Smooth muscle cell (in vitro differentiated cells): Measurements from ENCODE around the gene SCAI. TPM values are rescaled to one million over a fixed set of nuclear protein-coding genes. Genes with fewer than 3 reads are reported as not detected.

Experiments
- DNase-seq: peaks from one replicate; lab custom pipeline; 2025; ENCODE audit not compliant: unreplicated experiment; lab: John Stamatoyannopoulos, UW
- H2AFZ ChIP-seq: fragments of 200-600 bp; sonication (generic); 2 replicates; pipeline ENCODE4 v1.6.0; 2016; ENCODE audit warnings: antibody characterized with exemption, low read depth, mild to moderate bottlenecking
- H3F3A ChIP-seq: fragments of 200-600 bp; sonication (generic); 2 replicates; pipeline ENCODE4 v1.6.0; 2017; ENCODE audit warnings: antibody characterized with exemption, low read depth
- H3K27ac ChIP-seq: fragments of 200-600 bp; sonication (generic); 2 replicates; pipeline ENCODE4 v1.5.1; 2016; ENCODE audit warnings: low read depth, mild to moderate bottlenecking
- H3K27me3 ChIP-seq: fragments of 200-600 bp; sonication (generic); 2 replicates; pipeline ENCODE4 v1.6.1; 2016; ENCODE audit warnings: low read depth, mild to moderate bottlenecking
- H3K36me3 ChIP-seq: fragments of 200-600 bp; sonication (generic); 2 replicates; pipeline ENCODE4 v1.5.1; 2016; ENCODE audit warnings: low read depth
- H3K4me1 ChIP-seq: fragments of 200-600 bp; sonication (generic); 2 replicates; pipeline ENCODE4 v1.5.1; 2016; ENCODE audit warnings: low read depth
- H3K4me2 ChIP-seq: fragments of 200-600 bp; sonication (generic); 2 replicates; pipeline ENCODE4 v1.6.0; 2016; ENCODE audit warnings: mild to moderate bottlenecking
- H3K4me3 ChIP-seq: fragments of 200-600 bp; sonication (generic); 2 replicates; pipeline ENCODE4 v1.5.1; 2016; ENCODE audit warnings: mild to moderate bottlenecking
- H3K79me2 ChIP-seq: fragments of 200-600 bp; sonication (generic); 2 replicates; pipeline ENCODE4 v1.6.0; 2016; ENCODE audit warnings: low read depth, mild to moderate bottlenecking
- H3K9ac ChIP-seq: fragments of 200-600 bp; sonication (generic); 2 replicates; pipeline ENCODE4 v1.6.0; 2016; ENCODE audit warnings: low read depth
- H3K9me3 ChIP-seq: fragments of 200-600 bp; sonication (generic); replicated peaks from 2 replicates; pipeline ENCODE4 v1.5.1; 2016; ENCODE audit warnings: low read depth
- H4K20me1 ChIP-seq: fragments of 200-600 bp; sonication (generic); 2 replicates; pipeline ENCODE4 v1.6.0; 2016; ENCODE audit warnings: low read depth
- WGBS: methylation state at CpG from one replicate; pipeline ENCODE4 v1.1.7; 2016; ENCODE audit warnings: low lambda C conversion rate; 5-methylcytosine and 5-hydroxymethylcytosine counted together
- polyA plus RNA-seq: library from polyadenylated mRNA; unstranded; fragments of >200 nt; fragmentation: Nextera tagmentation; extraction: Ambion mirVana; gene quantifications from 2 replicates; pipeline ENCODE4 v1.2.1, GENCODE V29; 2016
- total RNA-seq: library from RNA; depleted of rRNA; stranded (reverse); fragments of >200 nt; gene quantifications from 2 replicates; pipeline ENCODE4 v1.2.3, GENCODE V29; 2014
- TF ChIP-seq, protein P1 (sequence below): fragments of 200-600 bp; sonication (generic); IDR thresholded peaks from 2 replicates; pipeline ENCODE4 v1.5.1; 2017; ENCODE audit warnings: borderline replicate concordance, mild to moderate bottlenecking, antibody characterized with exemption; ENCODE audit not compliant: insufficient read depth, poor library complexity, severe bottlenecking

SCAI gene
- total and polyA plus RNA-seq, 2 experiments from 2014 or later, result 0.81 to 8.4 TPM

DNA sequence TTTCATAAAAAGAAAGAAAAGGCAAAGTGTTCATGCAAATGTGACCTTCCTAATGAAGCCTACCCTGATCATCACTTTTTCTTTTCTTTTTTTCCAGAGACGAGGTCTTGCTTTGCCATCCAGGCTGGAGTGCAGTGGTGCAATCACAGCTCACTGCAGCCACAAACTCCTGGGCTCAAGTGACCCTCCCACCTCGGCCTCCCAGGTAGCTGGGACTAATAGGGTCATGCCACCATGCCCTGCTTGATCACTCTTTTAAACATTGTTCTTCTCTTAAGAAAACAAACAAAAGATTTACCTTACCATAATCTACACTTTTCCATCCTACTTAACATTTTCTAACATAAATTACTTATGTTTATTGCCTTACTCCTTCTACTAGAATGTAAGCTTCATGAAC, 193.9 kb downstream of the SCAI start:
- TF ChIP-seq, protein P1, sequence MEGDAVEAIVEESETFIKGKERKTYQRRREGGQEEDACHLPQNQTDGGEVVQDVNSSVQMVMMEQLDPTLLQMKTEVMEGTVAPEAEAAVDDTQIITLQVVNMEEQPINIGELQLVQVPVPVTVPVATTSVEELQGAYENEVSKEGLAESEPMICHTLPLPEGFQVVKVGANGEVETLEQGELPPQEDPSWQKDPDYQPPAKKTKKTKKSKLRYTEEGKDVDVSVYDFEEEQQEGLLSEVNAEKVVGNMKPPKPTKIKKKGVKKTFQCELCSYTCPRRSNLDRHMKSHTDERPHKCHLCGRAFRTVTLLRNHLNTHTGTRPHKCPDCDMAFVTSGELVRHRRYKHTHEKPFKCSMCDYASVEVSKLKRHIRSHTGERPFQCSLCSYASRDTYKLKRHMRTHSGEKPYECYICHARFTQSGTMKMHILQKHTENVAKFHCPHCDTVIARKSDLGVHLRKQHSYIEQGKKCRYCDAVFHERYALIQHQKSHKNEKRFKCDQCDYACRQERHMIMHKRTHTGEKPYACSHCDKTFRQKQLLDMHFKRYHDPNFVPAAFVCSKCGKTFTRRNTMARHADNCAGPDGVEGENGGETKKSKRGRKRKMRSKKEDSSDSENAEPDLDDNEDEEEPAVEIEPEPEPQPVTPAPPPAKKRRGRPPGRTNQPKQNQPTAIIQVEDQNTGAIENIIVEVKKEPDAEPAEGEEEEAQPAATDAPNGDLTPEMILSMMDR, result no peak

DNA sequence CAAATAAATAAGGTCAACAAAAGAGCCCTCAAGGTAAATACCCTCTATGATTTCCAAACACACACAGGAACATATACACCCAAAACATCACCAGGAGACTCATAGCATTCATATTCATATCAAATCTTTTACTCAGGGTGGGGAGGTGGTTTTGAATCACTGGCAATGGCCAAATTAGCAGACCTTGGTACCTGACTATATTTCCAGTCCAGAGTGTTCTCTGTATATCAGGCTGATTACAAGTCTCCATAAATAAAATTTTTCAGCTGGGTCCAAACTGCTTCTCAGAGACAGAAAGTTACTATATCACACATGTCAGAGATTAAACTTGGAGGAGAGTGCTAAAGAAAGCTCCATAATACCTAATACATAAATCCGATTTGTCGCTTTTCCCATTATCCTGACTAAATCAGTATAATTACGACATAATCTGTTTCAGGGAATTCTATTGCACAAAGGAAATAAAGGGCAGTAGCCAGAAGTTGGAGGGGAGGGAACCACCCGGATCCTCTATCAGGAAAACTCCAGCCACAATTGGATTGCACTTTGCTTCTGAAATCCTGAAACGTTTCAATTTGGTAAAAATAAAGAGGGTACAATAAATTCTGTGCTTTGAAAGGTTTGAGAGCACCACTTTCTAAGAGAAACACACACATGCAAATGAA, 195.5 kb downstream of the SCAI start:
- Histone ChIP-seq H3K4me1 (no peaks in the 10 kb centered on the region), H3K27ac (no peak overlapping the region), H4K20me1 (no peaks in the 10 kb centered on the region), H3K27me3 (no peaks in the 10 kb centered on the region), H3K36me3 (no peaks in the 10 kb centered on the region), H3K9ac (no peak overlapping the region), H3K4me2 (no peak overlapping the region), H3F3A (no peaks in the 10 kb centered on the region), H3K9me3 (no peaks in the 10 kb centered on the region), H3K4me3 (no peak overlapping the region), H2AFZ (no peak overlapping the region), H3K79me2 (no peaks in the 10 kb centered on the region)
- DNase-seq, result no peak
- 91% methylated on average over 5 of the region's 5 CpGs for WGBS
- TF ChIP-seq, protein P1, result no peak

More for the DNA sequence above, 193.9 kb downstream of the SCAI start:
- Histone ChIP-seq H3K9ac (no peak overlapping the region), H4K20me1 (no peaks in the 10 kb centered on the region), H3K4me2 (no peak overlapping the region), H3F3A (no peaks in the 10 kb centered on the region), H3K4me3 (no peak overlapping the region), H3K9me3 (no peaks in the 10 kb centered on the region), H3K79me2 (no peaks in the 10 kb centered on the region), H2AFZ (no peak overlapping the region), H3K4me1 (no peaks in the 10 kb centered on the region), H3K27me3 (no peaks in the 10 kb centered on the region), H3K27ac (no peak overlapping the region), H3K36me3 (no peaks in the 10 kb centered on the region)
- DNase-seq, result no peak
- WGBS, result 87% methylated on average over 2 of the region's 2 CpGs

DNA sequence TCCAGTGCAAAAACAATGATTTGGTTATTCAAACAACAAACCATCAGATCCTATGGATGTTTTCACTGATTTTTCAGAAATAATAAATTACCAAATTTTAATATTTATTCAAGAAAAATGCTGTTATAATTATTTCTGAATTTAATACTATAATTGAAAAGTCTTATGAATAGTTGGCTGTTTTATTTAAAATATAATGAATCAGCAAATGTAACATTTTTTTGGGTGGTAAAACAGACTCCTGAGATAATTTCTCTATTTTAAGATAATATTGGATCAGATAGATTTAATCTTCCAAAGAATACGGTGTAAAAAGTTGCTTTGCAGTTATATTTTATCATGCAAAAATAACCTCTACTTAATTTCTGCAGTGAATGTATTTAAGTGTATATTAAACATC, 197.2 kb downstream of the SCAI start:
- Histone ChIP-seq H4K20me1 (no peaks in the 10 kb centered on the region), H3K9me3 (no peaks in the 10 kb centered on the region), H3F3A (no peaks in the 10 kb centered on the region), H3K4me2 (no peak overlapping the region), H3K27ac (no peak overlapping the region), H3K36me3 (no peaks in the 10 kb centered on the region), H3K79me2 (no peaks in the 10 kb centered on the region), H3K27me3 (no peaks in the 10 kb centered on the region), H3K4me1 (no peaks in the 10 kb centered on the region), H3K9ac (no peak overlapping the region), H2AFZ (no peak overlapping the region), H3K4me3 (no peak overlapping the region)
- TF ChIP-seq, protein P1, result no peak
- WGBS, result 98% methylated on average over 1 of the region's 1 CpG
- no peak for DNase-seq
